GM23338 (cell line): ENCODE data around the gene HNRNPM. TPM values are rescaled to one million over a fixed set of nuclear protein-coding genes. Genes with fewer than 3 reads are reported as not detected.

Source experiments
- ATAC-seq: fragments of 200-7000 bp; cut with Tn5 transposase; 3 replicates; pipeline ENCODE4 v1.9.1; 2020
- DNase-seq: peaks from one replicate; pipeline ENCODE4 v3.0.0-alpha.2; 2015; ENCODE audit warnings: low spot score
- H2AFZ ChIP-seq: fragments of 200-600 bp; sonication (generic); 2 replicates; pipeline ENCODE4 v1.8.0; 2016; ENCODE audit warnings: antibody characterized with exemption, mild to moderate bottlenecking, moderate library complexity
- H3F3A ChIP-seq: fragments of 200-600 bp; sonication (generic); replicated peaks from 2 replicates; pipeline ENCODE4 v1.8.0; 2017; ENCODE audit warnings: antibody characterized with exemption, mixed run types, low read depth
- H3K27ac ChIP-seq: fragments of 200-600 bp; sonication (generic); 2 replicates; pipeline ENCODE4 v1.6.1; 2016; ENCODE audit warnings: low read depth
- H3K27me3 ChIP-seq: fragments of 200-600 bp; sonication (generic); 2 replicates; pipeline ENCODE4 v1.8.0; 2016; ENCODE audit warnings: mild to moderate bottlenecking, mixed run types, moderate library complexity; ENCODE audit not compliant: insufficient read depth
- H3K36me3 ChIP-seq: fragments of 200-600 bp; sonication (generic); 2 replicates; pipeline ENCODE4 v1.8.0; 2016; ENCODE audit warnings: mild to moderate bottlenecking; ENCODE audit not compliant: insufficient read depth
- H3K4me1 ChIP-seq: fragments of 200-600 bp; sonication (generic); 2 replicates; pipeline ENCODE4 v1.8.0; 2016; ENCODE audit warnings: mild to moderate bottlenecking, moderate library complexity; ENCODE audit not compliant: insufficient read depth
- H3K4me2 ChIP-seq: fragments of 200-600 bp; sonication (generic); 2 replicates; pipeline ENCODE4 v1.7.1; 2017; ENCODE audit warnings: mixed run types
- H3K4me3 ChIP-seq: fragments of 200-600 bp; sonication (generic); 2 replicates; pipeline ENCODE4 v1.6.1; 2016; ENCODE audit warnings: mixed run types
- H3K79me2 ChIP-seq: fragments of 200-600 bp; sonication (generic); replicated peaks from 2 replicates; pipeline ENCODE4 v1.8.0; 2017; ENCODE audit warnings: mild to moderate bottlenecking; ENCODE audit not compliant: insufficient read depth
- H3K9me2 ChIP-seq: fragments of 200-600 bp; sonication (generic); 2 replicates; pipeline ENCODE4 v1.8.0; 2017; ENCODE audit not compliant: insufficient read depth
- H4K20me1 ChIP-seq: fragments of 200-600 bp; sonication (generic); replicated peaks from 2 replicates; pipeline ENCODE4 v1.8.0; 2017; ENCODE audit warnings: mild to moderate bottlenecking; ENCODE audit not compliant: insufficient read depth
- H3K27ac Mint-ChIP-seq: 2 replicates; pipeline ENCODE4 v1.8.0; 2020; ENCODE audit warnings: inconsistent platforms, mild to moderate bottlenecking, moderate library complexity, mixed read lengths
- H3K27me3 Mint-ChIP-seq: 3 replicates; pipeline ENCODE4 v1.8.0; 2022; ENCODE audit warnings: low read depth, mild to moderate bottlenecking, moderate library complexity, mixed read lengths, inconsistent platforms; ENCODE audit not compliant: insufficient read depth, poor library complexity
- H3K36me3 Mint-ChIP-seq: 3 replicates; pipeline ENCODE4 v1.8.0; 2021; ENCODE audit warnings: low read depth, mild to moderate bottlenecking, inconsistent platforms, moderate library complexity, mixed read lengths
- H3K4me1 Mint-ChIP-seq: 3 replicates; pipeline ENCODE4 v1.8.0; 2020; ENCODE audit warnings: mild to moderate bottlenecking, inconsistent platforms, mixed read lengths
- H3K4me3 Mint-ChIP-seq: 3 replicates; pipeline ENCODE4 v1.8.0; 2021; ENCODE audit warnings: moderate library complexity, mild to moderate bottlenecking, inconsistent platforms, mixed read lengths
- H3K9me3 Mint-ChIP-seq: 3 replicates; pipeline ENCODE4 v1.8.0; 2020; ENCODE audit warnings: moderate library complexity, mild to moderate bottlenecking, inconsistent platforms, mixed read lengths
- CREB1 ChIP-seq: fragments of 250-450 bp; sonication (Bioruptor Pico); IDR thresholded peaks from 2 replicates; pipeline ENCODE4 v1.5.0; 2020; ENCODE audit warnings: low read depth, mild to moderate bottlenecking, moderate library complexity
- CTCF ChIP-seq, 2 experiments: fragments of 200-600 bp in 1 of 2; sonication (generic) in 1 of 2; conservative IDR thresholded peaks; 2 replicates each; pipeline versions ENCODE4 v1.5.1 to v1.6.1; 2016 to 2017; ENCODE audit warnings: antibody characterized with exemption in 2 of 2, low read depth in 2 of 2, mild to moderate bottlenecking in 2 of 2, moderate library complexity in 1 of 2
- EZH2 ChIP-seq: fragments of 200-600 bp; sonication (generic); IDR thresholded peaks from one replicate; pipeline ENCODE4 v1.8.0; 2017; ENCODE audit warnings: antibody characterized with exemption, mild to moderate bottlenecking, low read depth; ENCODE audit not compliant: unreplicated experiment
- EZH2phosphoT487 ChIP-seq: fragments of 200-600 bp; sonication (generic); IDR thresholded peaks from one replicate; pipeline ENCODE4 v1.8.1; 2018; ENCODE audit warnings: antibody characterized with exemption; ENCODE audit not compliant: unreplicated experiment
- JUNB ChIP-seq: IDR thresholded peaks from one replicate; pipeline ENCODE4 v1.6.1; 2016; ENCODE audit warnings: antibody characterized with exemption; ENCODE audit not compliant: unreplicated experiment
- POLR2AphosphoS5 ChIP-seq: IDR thresholded peaks from 2 replicates; pipeline ENCODE4 v1.6.1; 2016; ENCODE audit warnings: antibody characterized with exemption, low read depth
- REST ChIP-seq: IDR thresholded peaks from one replicate; pipeline ENCODE4 v1.6.1; 2018; ENCODE audit warnings: antibody characterized with exemption; ENCODE audit not compliant: unreplicated experiment
- ZNF114 ChIP-seq: fragments of 250-450 bp; sonication (Bioruptor Pico); IDR thresholded peaks from 2 replicates; pipeline ENCODE4 v1.5.0; 2020; ENCODE audit warnings: mild to moderate bottlenecking, moderate library complexity
- ZNF331 ChIP-seq: fragments of 250-450 bp; sonication (Bioruptor Pico); IDR thresholded peaks from 2 replicates; pipeline ENCODE4 v1.5.0; 2020; ENCODE audit warnings: low read depth, mild to moderate bottlenecking, moderate library complexity
- polyA plus RNA-seq: library from polyadenylated mRNA; unstranded; fragments of >200 nt; fragmentation: Nextera tagmentation; extraction: Ambion mirVana; gene quantifications from 2 replicates; pipeline ENCODE4 v1.2.1, GENCODE V29; 2016
- total RNA-seq: library from RNA; depleted of rRNA; stranded (reverse); fragments of >200 nt; shearing (Covaris generic); gene quantifications from 2 replicates; pipeline ENCODE4 v1.2.3, GENCODE V29; 2014

Gene HNRNPM
- total and polyA plus RNA-seq, 2 experiments from 2014 or later = 291 to 389 TPM

GRCh38 chr19:8482696-8483095 is 37.9 kb downstream of the HNRNPM start (continued):
- no peak for TF ChIP-seq REST
- no peak for TF ChIP-seq JUNB
- no peak for TF ChIP-seq ZNF114 (CRISPR knock-in tag)
- TF ChIP-seq ZNF331 = no peak

GRCh38 chr19:8483165-8483564 is 38.4 kb downstream of the HNRNPM start:
- peaks cover 62% of the 10 kb centered on the region for H4K20me1 ChIP-seq
- no peak for ATAC-seq
- no peak overlapping the region for H3K4me3 ChIP-seq
- H3K27ac ChIP-seq = no peak overlapping the region; the same call in 1 of the 2 replicates
- no peaks in the 10 kb centered on the region; the same call in 2 of the 3 replicates for H3K9me3 Mint-ChIP-seq
- peaks cover 65% of the 10 kb centered on the region for H3F3A ChIP-seq
- H2AFZ ChIP-seq = no peak overlapping the region
- H3K4me1 Mint-ChIP-seq = peaks cover 18% of the 10 kb centered on the region
- TF ChIP-seq ZNF114 (CRISPR knock-in tag) = no peak
- no peak for TF ChIP-seq EZH2phosphoT487
- TF ChIP-seq CREB1 (CRISPR knock-in tag) = no peak
- no peak overlapping the region for H3K27ac Mint-ChIP-seq
- H3K4me1 ChIP-seq = no peaks in the 10 kb centered on the region
- peaks cover 70% of the 10 kb centered on the region for H3K79me2 ChIP-seq
- H3K27me3 ChIP-seq = no peaks in the 10 kb centered on the region
- no peak overlapping the region for H3K4me2 ChIP-seq
- H3K27me3 Mint-ChIP-seq = peaks cover 21% of the 10 kb centered on the region
- H3K4me3 Mint-ChIP-seq = no peak overlapping the region; the same call in 2 of the 3 replicates
- DNase-seq = no peak
- no peaks in the 10 kb centered on the region for H3K9me2 ChIP-seq
- peaks cover 58% of the 10 kb centered on the region for H3K36me3 ChIP-seq
- H3K36me3 Mint-ChIP-seq = peaks cover 90% of the 10 kb centered on the region

- peaks cover 50% of the 10 kb centered on the region for H3K36me3 ChIP-seq
- peaks cover 66% of the 10 kb centered on the region for H3F3A ChIP-seq
- peaks cover 52% of the 10 kb centered on the region for H4K20me1 ChIP-seq
- DNase-seq (no peak), ATAC-seq (no peak)
- no peak overlapping the region for H3K4me3 ChIP-seq
- no peaks in the 10 kb centered on the region for H3K9me2 ChIP-seq
- no peak overlapping the region for H2AFZ ChIP-seq
- no peak overlapping the region for H3K27ac Mint-ChIP-seq
- no peaks in the 10 kb centered on the region for H3K27me3 ChIP-seq
- H3K36me3 Mint-ChIP-seq = peaks cover 90% of the 10 kb centered on the region
- H3K4me1 Mint-ChIP-seq = peaks cover 16% of the 10 kb centered on the region
- H3K27ac ChIP-seq = 0 out of 2 replicates have a peak overlapping the region, but pooled peaks have one; percentile 66
- H3K4me2 ChIP-seq = no peak overlapping the region
- H3K79me2 ChIP-seq = peaks cover 57% of the 10 kb centered on the region
- H3K27me3 Mint-ChIP-seq = peaks cover 24% of the 10 kb centered on the region
- H3K4me3 Mint-ChIP-seq = no peak overlapping the region
- H3K4me1 ChIP-seq = no peaks in the 10 kb centered on the region
- H3K9me3 Mint-ChIP-seq = no peaks in the 10 kb centered on the region; the same call in 1 of the 3 replicates
- TF ChIP-seq CTCF (conservative IDR thresholded peaks at IDR 0.05; ENCODE audit: low read depth in 2 of 2) = no peak
- no peak for TF ChIP-seq POLR2AphosphoS5
- no peak for TF ChIP-seq EZH2
- TF ChIP-seq ZNF114 (CRISPR knock-in tag) = no peak
- TF ChIP-seq EZH2phosphoT487 = no peak
Observed at GRCh38 chr19:8484331-8484894, 39.6 kb downstream of the HNRNPM start.
